IMR-90 (cell line): ENCODE results near the gene SCFD2. TPM values are rescaled to one million over a fixed set of nuclear protein-coding genes. Genes with fewer than 3 reads are reported as not detected.

Experiments used
- ATAC-seq: fragments of 200-7000 bp; cut with Tn5 transposase; 2 replicates; pipeline ENCODE4 v1.9.1; 2020; ENCODE audit warnings: low read depth, mild to moderate bottlenecking, moderate library complexity
- BruUV-seq: library from RNA; stranded (reverse); fragments of 400-500 nt; replicated peaks from 2 replicates; lab custom pipeline; 2021; lab: Mats Ljungman, UMichigan
- CTCF ChIA-PET: fragments of 300-600 bp; formaldehyde crosslinking; extraction: SDS; loops from one replicate; lab custom pipeline; 2021; ENCODE audit warnings: antibody characterized with exemption; lab: Yijun Ruan, JAX
- POLR2A ChIA-PET: fragments of 300-600 bp; sonication (Branson Sonifier 250); formaldehyde crosslinking; loops from one replicate; lab custom pipeline; 2022; ENCODE audit warnings: antibody characterized with exemption; ENCODE audit not compliant: unreplicated experiment; lab: Charles Lee
- DNase-seq: peaks from one replicate; pipeline ENCODE4 v3.0.0; 2013
- H2AFZ ChIP-seq: replicated peaks from 2 replicates; pipeline ENCODE3; 2013; ENCODE audit warnings: low read length, mild to moderate bottlenecking; ENCODE audit not compliant: poor library complexity
- H2AK5ac ChIP-seq: 2 replicates; pipeline ENCODE4 v1.6.1; 2013; ENCODE audit warnings: low read depth, low read length, inconsistent platforms
- H2AK9ac ChIP-seq: replicated peaks from 2 replicates; pipeline ENCODE3; 2013; ENCODE audit warnings: mild to moderate bottlenecking, low read depth, low read length, moderate library complexity; ENCODE audit not compliant: poor library complexity
- H2BK120ac ChIP-seq: 2 replicates; pipeline ENCODE4 v1.6.1; 2013; ENCODE audit warnings: low read depth, low read length, inconsistent platforms
- H2BK15ac ChIP-seq: 3 replicates; pipeline ENCODE4 v1.6.1; 2013; ENCODE audit warnings: low read depth, low read length, inconsistent platforms
- H2BK20ac ChIP-seq: 2 replicates; pipeline ENCODE4 v1.6.1; 2013; ENCODE audit warnings: low read depth, mild to moderate bottlenecking, inconsistent platforms, low read length, moderate library complexity
- H2BK5ac ChIP-seq: 2 replicates; pipeline ENCODE4 v1.6.1; 2013; ENCODE audit warnings: mild to moderate bottlenecking, low read depth, low read length, inconsistent platforms; ENCODE audit not compliant: poor library complexity, severe bottlenecking
- H3K14ac ChIP-seq: replicated peaks from 2 replicates; pipeline ENCODE4 v1.6.1; 2013; ENCODE audit warnings: low read depth, low read length, inconsistent platforms
- H3K18ac ChIP-seq: 2 replicates; pipeline ENCODE4 v1.6.1; 2013; ENCODE audit warnings: low read depth, low read length, control low read depth
- H3K23ac ChIP-seq: 2 replicates; pipeline ENCODE4 v1.6.1; 2013; ENCODE audit warnings: low read depth, low read length, inconsistent platforms
- H3K27ac ChIP-seq: 2 replicates; pipeline ENCODE4 v1.5.1; 2013; ENCODE audit warnings: mild to moderate bottlenecking, control low read depth, low read length; ENCODE audit not compliant: insufficient read depth
- H3K27me3 ChIP-seq: 2 replicates; pipeline ENCODE4 v1.6.1; 2013; ENCODE audit warnings: low read length; ENCODE audit not compliant: control insufficient read depth, insufficient read depth
- H3K36me3 ChIP-seq: 2 replicates; pipeline ENCODE4 v1.6.1; 2013; ENCODE audit warnings: low read length, mixed read lengths; ENCODE audit not compliant: control insufficient read depth, insufficient read depth
- H3K4ac ChIP-seq: 2 replicates; pipeline ENCODE4 v1.6.1; 2013; ENCODE audit warnings: low read depth, low read length, inconsistent platforms
- H3K4me1 ChIP-seq: 2 replicates; pipeline ENCODE4 v1.6.1; 2013; ENCODE audit warnings: low read length, mixed read lengths; ENCODE audit not compliant: control insufficient read depth, insufficient read depth
- H3K4me2 ChIP-seq: 2 replicates; pipeline ENCODE4 v1.6.1; 2013; ENCODE audit warnings: low read depth, mild to moderate bottlenecking, control low read depth, low read length, moderate library complexity
- H3K4me3 ChIP-seq: 2 replicates; pipeline ENCODE4 v1.5.1; 2013; ENCODE audit warnings: low read depth, mild to moderate bottlenecking, control low read depth, low read length, moderate library complexity; ENCODE audit not compliant: insufficient read depth
- H3K56ac ChIP-seq: 2 replicates; pipeline ENCODE4 v1.6.1; 2013; ENCODE audit warnings: low read length, inconsistent platforms; ENCODE audit not compliant: insufficient read depth; ENCODE audit errors: extremely low read depth
- H3K79me1 ChIP-seq, 2 experiments: 2 replicates each; pipeline ENCODE4 v1.6.1; 2013; ENCODE audit warnings: low read length in 2 of 2, inconsistent platforms in 1 of 2, low read depth in 1 of 2
- H3K9ac ChIP-seq: 2 replicates; pipeline ENCODE4 v1.6.1; 2013; ENCODE audit warnings: low read depth, low read length, control low read depth
- H3K9me1 ChIP-seq: 2 replicates; pipeline ENCODE4 v1.6.1; 2013; ENCODE audit warnings: low read length, inconsistent platforms; ENCODE audit not compliant: insufficient read depth
- H3K9me3 ChIP-seq: 2 replicates; pipeline ENCODE4 v1.6.1; 2013; ENCODE audit warnings: low read length; ENCODE audit not compliant: control insufficient read depth, insufficient read depth
- H4K20me1 ChIP-seq: 2 replicates; pipeline ENCODE4 v1.6.1; 2013; ENCODE audit warnings: low read length, inconsistent platforms; ENCODE audit not compliant: insufficient read depth
- H4K5ac ChIP-seq: 2 replicates; pipeline ENCODE4 v1.6.1; 2013; ENCODE audit warnings: mild to moderate bottlenecking, low read depth, low read length, control low read depth
- H4K8ac ChIP-seq, 2 experiments: 2 replicates each; pipeline ENCODE4 v1.6.1; 2013; ENCODE audit warnings: low read depth in 2 of 2, low read length in 2 of 2, control low read depth in 1 of 2, inconsistent platforms in 1 of 2
- H4K91ac ChIP-seq: 2 replicates; pipeline ENCODE4 v1.6.1; 2013; ENCODE audit warnings: low read depth, low read length, inconsistent platforms; ENCODE audit not compliant: insufficient read depth
- CHD1 ChIP-seq: IDR thresholded peaks from 2 replicates; pipeline ENCODE4 v1.6.1; 2012; ENCODE audit warnings: low read depth, low read length, improper control_type of control experiment
- MAFK ChIP-seq: IDR thresholded peaks from 2 replicates; pipeline ENCODE4 v1.6.1; 2012; ENCODE audit warnings: low read depth, low read length, improper control_type of control experiment
- whole genome bisulfite sequencing, 2 experiments: methylation state at CpG; one replicate each; pipeline versions ENCODE4 v1.1.5 to v1.1.7; 2013; ENCODE audit warnings: missing lambda C conversion rate in 2 of 2; ENCODE audit not compliant: insufficient read length in 1 of 2; ENCODE audit errors: extremely low coverage in 2 of 2; 5-methylcytosine and 5-hydroxymethylcytosine counted together
- dilution Hi-C: fragments of 300-500 bp; cut with HindIII; formaldehyde crosslinking; loops from one replicate; pipeline ENCODE4 v1.14.3; 2018; ENCODE audit warnings: low sequenced_read_pairs; ENCODE audit not compliant: unreplicated experiment
- in situ Hi-C: fragments of 300-500 bp; cut with MboI; formaldehyde crosslinking; loops from 3 replicates; pipeline ENCODE4 v1.14.3; 2019; ENCODE audit warnings: low sequenced_read_pairs, inconsistent platforms, mixed read lengths
- intact Hi-C: fragments of 100-400 bp; cut with micrococcal nuclease; formaldehyde crosslinking; loops from 2 replicates; pipeline ENCODE4 v1.10.0; 2022
- polyA plus RNA-seq, 3 experiments: library from polyadenylated mRNA; depleted of rRNA; stranded (reverse); fragments of >200 nt; gene quantifications; 2 replicates each; pipeline ENCODE4 v1.2.3, GENCODE V29; 2012; ENCODE audit warnings: low replicate concordance in 1 of 3
- total RNA-seq: library from RNA; depleted of rRNA; stranded (reverse); fragments of >200 nt; gene quantifications from 2 replicates; pipeline ENCODE4 v1.2.3, GENCODE V29; 2012
- TF ChIP-seq, protein P1 (sequence below): fragments of 150-350 bp; IDR thresholded peaks from 2 replicates; pipeline ENCODE4 v1.6.1; 2016; ENCODE audit warnings: low read depth, mild to moderate bottlenecking, low read length, moderate library complexity, borderline replicate concordance

The SCFD2 gene
- total and polyA plus RNA-seq, 2 of the 4 experiments (the other 2 are of a cell fraction): 18.9 to 62.4 TPM

- Histone ChIP-seq H2BK120ac (no peak overlapping the region), H2BK15ac (no peak overlapping the region), H3K14ac (no peak overlapping the region), H2BK5ac (no peak overlapping the region), H3K27me3 (no peaks in the 10 kb centered on the region), H3K36me3 (no peaks in the 10 kb centered on the region), H3K9me3 (no peaks in the 10 kb centered on the region), H3K27ac (no peak overlapping the region), H3K4ac (no peak overlapping the region), H2AK5ac (no peak overlapping the region), H3K4me2 (no peak overlapping the region), H2AK9ac (no peak overlapping the region), H3K23ac (no peak overlapping the region), H4K20me1 (no peaks in the 10 kb centered on the region), H2BK20ac (no peak overlapping the region), H3K9me1 (no peaks in the 10 kb centered on the region; the same call in 1 of the 2 replicates), H3K56ac (no peak overlapping the region), H4K8ac (no peak overlapping the region), H2AFZ (no peak overlapping the region), H3K18ac (no peak overlapping the region), H3K4me3 (no peak overlapping the region), H4K5ac (no peak overlapping the region), H4K91ac (no peak overlapping the region), H3K4me1 (no peaks in the 10 kb centered on the region), H3K9ac (no peak overlapping the region), H3K79me1 (no peaks in the 10 kb centered on the region)
- WGBS, 2 experiments: 100% methylated on average over 2 of the region's 8 CpGs; no CpG with 5 or more reads in 1 of the 2 experiments
- DNase-seq (no peak), ATAC-seq (no peak)
- intact Hi-C loops: no loop called here
- in situ Hi-C loops: no loop called here
- CTCF ChIA-PET: no interaction called here
- BruUV-seq: no TSS peak
- TF ChIP-seq CHD1: no peak
- TF ChIP-seq, protein P1, sequence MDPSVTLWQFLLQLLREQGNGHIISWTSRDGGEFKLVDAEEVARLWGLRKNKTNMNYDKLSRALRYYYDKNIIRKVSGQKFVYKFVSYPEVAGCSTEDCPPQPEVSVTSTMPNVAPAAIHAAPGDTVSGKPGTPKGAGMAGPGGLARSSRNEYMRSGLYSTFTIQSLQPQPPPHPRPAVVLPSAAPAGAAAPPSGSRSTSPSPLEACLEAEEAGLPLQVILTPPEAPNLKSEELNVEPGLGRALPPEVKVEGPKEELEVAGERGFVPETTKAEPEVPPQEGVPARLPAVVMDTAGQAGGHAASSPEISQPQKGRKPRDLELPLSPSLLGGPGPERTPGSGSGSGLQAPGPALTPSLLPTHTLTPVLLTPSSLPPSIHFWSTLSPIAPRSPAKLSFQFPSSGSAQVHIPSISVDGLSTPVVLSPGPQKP: no peak
- peak; percentile 64 for TF ChIP-seq MAFK
- dilution Hi-C loops: no loop called here
- POLR2A ChIA-PET: no interaction called here
Observed at GRCh38 chr4:53061091-53061850, 304.6 kb downstream of the SCFD2 start.
